Bronchial epithelial cell (primary cell): ENCODE results near the gene SMYD3. TPM values are rescaled to one million over a fixed set of nuclear protein-coding genes. Genes with fewer than 3 reads are reported as not detected.

Experiments
- DNase-seq: peaks from one replicate; pipeline ENCODE4 v3.0.0-alpha.2; 2010; ENCODE audit warnings: low read depth
- FAIRE-seq: peaks from 2 replicates; lab custom pipeline; 2011; peaks lifted over from hg19 to GRCh38; lab: Jason Lieb, UNC
- H3K27me3 ChIP-seq: 2 replicates; pipeline ENCODE4 v1.5.1; 2011; ENCODE audit warnings: low read length; ENCODE audit not compliant: control insufficient read depth, insufficient read depth
- H3K36me3 ChIP-seq: 2 replicates; pipeline ENCODE4 v1.5.1; 2011; ENCODE audit warnings: low read length; ENCODE audit not compliant: control insufficient read depth, insufficient read depth
- H3K4me3 ChIP-seq: 2 replicates; pipeline ENCODE4 v1.5.1; 2011; ENCODE audit warnings: mild to moderate bottlenecking, low read depth, low read length, control low read depth
- total RNA-seq: library from RNA; depleted of rRNA; stranded (reverse); fragments of >200 nt; gene quantifications from 2 replicates; pipeline ENCODE4 v1.2.1, GENCODE V29; 2014
- TF ChIP-seq, protein P1 (sequence below): IDR thresholded peaks from 2 replicates; pipeline ENCODE4 v1.5.1; 2011; ENCODE audit warnings: mild to moderate bottlenecking, moderate library complexity, low read length, control low read depth, inconsistent platforms; ENCODE audit not compliant: insufficient read depth, severe bottlenecking

Gene SMYD3
- total RNA-seq, 1 donor from 2014 or later, result 17.4 TPM

- DNase-seq (peak; percentile 81), FAIRE-seq (no peak)
- no peaks in the 10 kb centered on the region for H3K36me3 ChIP-seq
- no peaks in the 10 kb centered on the region for H3K27me3 ChIP-seq
- H3K4me3 ChIP-seq, result no peak overlapping the region
- TF ChIP-seq, protein P1, sequence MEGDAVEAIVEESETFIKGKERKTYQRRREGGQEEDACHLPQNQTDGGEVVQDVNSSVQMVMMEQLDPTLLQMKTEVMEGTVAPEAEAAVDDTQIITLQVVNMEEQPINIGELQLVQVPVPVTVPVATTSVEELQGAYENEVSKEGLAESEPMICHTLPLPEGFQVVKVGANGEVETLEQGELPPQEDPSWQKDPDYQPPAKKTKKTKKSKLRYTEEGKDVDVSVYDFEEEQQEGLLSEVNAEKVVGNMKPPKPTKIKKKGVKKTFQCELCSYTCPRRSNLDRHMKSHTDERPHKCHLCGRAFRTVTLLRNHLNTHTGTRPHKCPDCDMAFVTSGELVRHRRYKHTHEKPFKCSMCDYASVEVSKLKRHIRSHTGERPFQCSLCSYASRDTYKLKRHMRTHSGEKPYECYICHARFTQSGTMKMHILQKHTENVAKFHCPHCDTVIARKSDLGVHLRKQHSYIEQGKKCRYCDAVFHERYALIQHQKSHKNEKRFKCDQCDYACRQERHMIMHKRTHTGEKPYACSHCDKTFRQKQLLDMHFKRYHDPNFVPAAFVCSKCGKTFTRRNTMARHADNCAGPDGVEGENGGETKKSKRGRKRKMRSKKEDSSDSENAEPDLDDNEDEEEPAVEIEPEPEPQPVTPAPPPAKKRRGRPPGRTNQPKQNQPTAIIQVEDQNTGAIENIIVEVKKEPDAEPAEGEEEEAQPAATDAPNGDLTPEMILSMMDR, result no peak
Measured at GRCh38 chr1:245788269-245788668, 718.8 kb downstream of the SMYD3 start.

GRCh38 chr1:245786948-245787347 lies 720.1 kb downstream of the SMYD3 start:
- H3K4me3 ChIP-seq, result no peak overlapping the region
- no peak for FAIRE-seq
- no peaks in the 10 kb centered on the region for H3K27me3 ChIP-seq

DNA sequence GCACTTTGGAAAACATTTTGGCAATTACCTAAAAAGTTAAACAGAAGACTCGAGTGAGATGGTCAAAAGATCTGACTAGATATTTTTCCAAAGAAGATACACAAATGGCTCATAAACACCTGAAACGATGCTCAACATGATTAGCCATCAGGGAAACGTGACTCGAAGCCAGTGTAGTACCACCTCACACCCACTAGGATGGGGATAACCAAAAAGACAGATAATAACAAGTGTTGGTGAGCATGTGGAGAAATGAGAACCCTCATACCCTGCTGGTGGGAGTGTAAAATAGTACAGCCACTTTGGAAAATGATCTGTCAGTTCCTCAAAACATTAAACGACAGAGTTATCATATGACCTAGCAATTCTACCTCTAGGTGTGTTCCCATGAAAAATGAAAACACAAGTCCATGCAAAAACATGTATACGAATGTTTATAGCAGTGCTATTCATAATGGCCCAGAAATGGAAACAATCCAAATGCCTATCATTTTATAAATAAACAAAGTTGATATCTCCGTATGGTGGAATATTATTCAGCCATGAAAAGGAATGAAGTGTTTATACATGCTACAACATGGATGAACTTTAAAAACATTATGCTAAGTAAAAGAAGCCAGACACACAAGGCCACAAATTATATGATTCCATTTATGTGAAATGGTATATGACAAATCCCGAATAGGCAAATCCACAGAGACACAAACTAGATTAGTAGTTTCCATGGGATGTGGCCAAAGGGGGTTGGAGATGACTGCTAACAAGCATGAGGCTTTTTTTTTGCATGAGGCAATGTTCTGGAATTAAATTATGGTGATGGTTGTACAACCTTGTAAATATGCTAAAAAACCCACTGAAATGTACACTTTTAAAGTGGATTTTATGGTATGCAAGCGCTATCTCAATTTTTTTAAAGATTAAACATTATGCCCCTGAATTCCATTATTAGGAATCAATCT lies 727.0 kb downstream of the SMYD3 start:
- no peak for FAIRE-seq
- TF ChIP-seq, protein P1, result no peak
- Histone ChIP-seq H3K4me3 (no peak overlapping the region), H3K27me3 (no peaks in the 10 kb centered on the region), H3K36me3 (no peaks in the 10 kb centered on the region)
- DNase-seq, result no peak

More at GRCh38 chr1:245786948-245787347, 720.1 kb downstream of the SMYD3 start:
- H3K36me3 ChIP-seq, result no peaks in the 10 kb centered on the region
- TF ChIP-seq, protein P1, result no peak
- no peak for DNase-seq

GRCh38 chr1:245777752-245778151 lies 729.3 kb downstream of the SMYD3 start:
- TF ChIP-seq, protein P1, result no peak
- no peaks in the 10 kb centered on the region for H3K27me3 ChIP-seq
- DNase-seq, result no peak
- H3K36me3 ChIP-seq, result no peaks in the 10 kb centered on the region
- no peak for FAIRE-seq
- no peak overlapping the region for H3K4me3 ChIP-seq

DNA sequence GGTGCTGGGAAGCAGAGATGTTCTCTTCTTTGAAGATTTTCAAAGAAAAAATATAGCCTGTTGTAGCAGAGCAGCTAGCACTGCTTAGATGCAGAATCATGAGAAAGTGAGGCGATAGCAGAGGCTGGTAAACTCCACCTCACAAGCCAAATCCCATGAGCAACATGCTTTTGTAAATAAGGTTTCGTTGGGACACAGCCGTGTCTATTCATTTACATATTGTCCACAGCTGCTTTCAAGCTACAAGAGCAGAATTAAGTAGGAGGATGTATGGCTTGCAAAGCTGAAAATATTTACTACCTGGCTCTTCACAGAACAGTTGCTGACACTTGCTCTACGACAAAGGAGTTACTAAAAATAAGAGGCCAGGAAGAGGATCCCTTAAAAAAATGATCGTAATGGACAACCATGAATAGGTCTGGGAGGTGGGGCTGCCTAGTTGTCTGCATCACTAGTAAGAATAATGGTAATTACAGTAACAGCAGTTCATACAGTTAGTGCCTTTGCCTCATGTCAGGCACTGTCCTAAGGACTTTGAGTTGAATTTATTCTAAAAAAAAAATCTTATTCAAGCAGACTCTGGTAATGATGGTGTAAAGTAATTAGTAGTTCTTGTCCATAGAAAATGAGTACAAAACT lies 730.3 kb downstream of the SMYD3 start:
- no peak overlapping the region for H3K4me3 ChIP-seq
- H3K27me3 ChIP-seq, result no peaks in the 10 kb centered on the region
- FAIRE-seq, result no peak
- TF ChIP-seq, protein P1, result no peak
- H3K36me3 ChIP-seq, result no peaks in the 10 kb centered on the region
- DNase-seq, result no peak
